ENCODE data around the gene IKZF5.

IKZF5 gene

DNA sequence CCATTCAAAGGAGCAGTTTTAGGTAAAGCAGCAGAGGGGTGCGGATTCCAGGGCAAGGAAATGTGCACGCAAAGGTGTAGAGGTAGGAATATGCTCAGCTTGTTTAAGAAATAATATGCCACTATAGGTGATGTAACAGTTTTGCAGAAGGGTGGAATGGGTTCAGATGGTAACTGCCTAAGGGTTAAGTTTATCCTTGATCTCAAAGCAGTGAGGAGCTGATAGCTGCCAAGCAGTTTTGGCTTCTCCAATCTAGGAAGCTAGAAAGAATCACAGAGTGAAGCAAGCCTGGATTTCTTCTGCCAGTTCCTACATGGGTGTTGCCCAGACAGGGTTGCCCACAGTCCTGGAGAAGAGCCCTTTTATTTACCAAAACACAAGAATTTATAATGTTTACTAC, 6.2 kb upstream of the IKZF5 start:
- no peak for DNase-seq

DNA sequence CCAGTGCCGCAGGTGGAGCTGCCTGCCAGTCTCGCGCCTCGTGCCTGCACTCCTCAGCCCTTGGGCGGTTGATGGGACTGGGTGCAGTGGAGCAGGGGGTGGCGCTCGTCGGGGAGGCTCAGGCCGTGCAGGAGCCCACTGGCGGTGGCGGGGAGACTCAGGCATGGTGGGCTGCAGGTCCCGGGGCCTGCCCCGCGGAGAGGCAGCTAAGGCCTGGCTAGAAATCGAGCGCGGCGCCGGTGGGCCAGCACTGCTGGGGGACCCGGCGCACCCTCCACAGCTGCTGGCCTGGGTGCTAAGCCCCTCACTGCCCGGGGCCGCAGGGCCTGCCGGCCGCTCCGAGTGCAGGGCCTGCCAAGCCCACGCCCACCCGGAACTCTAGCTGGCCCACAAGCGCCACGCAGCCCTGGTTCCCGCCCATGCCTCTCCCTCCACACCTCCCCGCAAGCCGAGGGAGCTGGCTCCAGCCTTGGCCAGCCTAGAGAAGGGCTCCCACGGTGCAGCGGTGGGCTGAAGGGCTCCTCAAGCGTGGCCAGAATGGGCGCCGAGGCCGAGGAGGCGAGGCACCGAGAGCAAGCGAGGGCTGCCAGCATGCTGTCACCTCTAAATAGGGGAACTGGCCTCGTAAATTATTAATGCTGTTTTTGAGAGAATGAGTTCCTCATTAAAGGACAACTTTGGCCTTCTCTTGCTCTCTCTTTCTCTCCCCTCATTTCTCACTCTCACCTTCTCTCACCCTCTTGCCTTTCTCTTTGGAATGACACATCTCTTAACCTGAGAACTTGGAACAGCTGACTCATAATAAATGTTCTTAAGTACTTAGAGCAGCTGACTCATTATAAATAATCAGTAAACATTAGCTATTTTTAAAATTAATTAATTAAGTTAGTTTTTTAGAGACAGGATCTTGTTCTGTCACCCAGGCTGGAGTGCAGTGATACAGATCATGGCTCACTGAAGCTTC, 5.1 kb upstream of the IKZF5 start:
- DNase-seq, result no peak

DNA sequence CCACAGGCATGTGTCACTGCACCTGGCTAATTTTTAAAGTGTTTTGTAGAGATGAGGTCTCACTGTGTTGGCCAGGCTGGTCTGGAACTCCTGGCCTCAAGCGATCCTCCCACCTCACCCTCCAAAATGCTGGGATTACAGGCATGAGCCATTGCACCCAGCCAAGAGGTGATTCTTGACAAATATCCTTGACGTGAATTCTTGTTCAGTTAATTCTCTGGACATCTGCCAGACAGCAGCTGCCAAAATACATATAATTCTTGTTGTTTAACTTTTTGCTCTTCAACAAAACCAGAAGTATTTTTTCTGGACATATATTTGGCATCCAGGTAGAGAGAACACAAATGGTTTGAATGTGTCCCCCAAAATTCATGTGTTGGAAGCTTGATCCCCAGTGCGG, 3.4 kb upstream of the IKZF5 start:
- no peak for DNase-seq

DNA sequence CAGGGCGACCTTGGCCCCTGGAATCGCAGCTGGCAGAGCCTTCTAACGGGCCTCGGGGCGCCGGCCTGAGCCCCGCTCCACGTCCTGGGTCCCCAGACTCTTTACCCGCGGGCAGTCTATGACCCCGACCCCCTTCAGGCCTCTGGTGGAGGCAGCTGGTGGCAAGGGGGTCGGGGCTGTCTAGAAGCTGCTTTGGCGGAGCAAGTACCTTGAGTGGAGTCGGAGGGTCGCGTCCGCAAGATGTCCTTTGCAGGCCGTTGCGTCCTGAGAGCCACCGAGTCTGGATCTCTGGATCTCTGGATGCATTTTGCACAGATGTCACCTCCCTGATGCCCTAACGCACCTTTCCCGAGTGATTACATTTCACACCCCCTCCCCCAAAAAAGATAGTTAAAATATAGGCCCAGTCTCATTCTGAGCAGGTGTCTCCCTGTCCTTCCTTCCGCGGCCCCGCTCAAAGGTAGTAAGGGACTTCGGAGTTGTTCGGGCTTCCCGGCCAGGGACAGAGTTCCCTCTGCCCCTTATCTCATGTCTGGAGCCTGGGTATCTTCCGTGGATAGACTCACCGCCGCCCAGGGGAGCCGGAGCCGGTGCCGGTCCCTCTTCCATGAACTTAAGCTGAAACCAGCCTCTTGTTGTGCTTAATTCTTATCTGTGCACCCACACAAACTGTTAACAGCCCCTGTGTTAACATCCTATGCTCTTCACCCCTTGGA, 668 bp upstream of the IKZF5 start:
- DNase-seq, result no peak

DNA sequence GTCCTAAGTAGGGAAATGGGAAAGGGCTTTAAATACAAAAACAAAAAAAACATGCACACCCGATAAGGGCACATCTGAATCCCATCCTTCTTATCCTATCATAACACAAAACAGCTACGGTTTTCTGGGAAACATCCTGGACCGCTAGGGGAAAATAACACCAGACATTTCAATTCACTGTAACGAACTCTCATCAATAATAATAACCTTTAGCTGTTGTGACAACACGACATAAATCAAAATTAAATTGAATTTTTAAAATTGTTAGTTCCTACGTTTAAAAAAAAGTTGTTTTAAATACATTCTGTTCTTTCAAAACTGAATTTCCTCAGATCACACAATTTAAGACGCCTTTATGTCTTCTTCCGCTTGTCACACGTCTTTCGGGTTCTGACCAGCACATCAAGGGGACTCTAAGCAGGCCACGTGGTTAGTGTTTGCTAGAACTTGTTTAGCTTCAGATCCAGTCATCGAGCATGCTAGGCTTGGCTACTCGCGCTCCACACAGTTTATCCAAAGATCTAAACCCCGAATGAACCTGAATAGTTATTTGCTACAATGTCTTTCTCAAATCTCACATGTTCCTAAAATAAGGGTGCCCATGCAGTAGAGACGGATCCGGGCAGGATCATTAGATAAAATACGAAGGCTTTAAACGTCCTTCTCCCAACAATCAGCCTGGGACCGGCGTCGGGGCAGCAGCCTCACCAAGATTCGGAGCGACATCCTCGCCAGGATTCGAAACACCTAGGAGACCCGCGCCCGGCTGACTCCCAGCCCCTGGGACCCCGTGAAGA, 839 bp downstream of the IKZF5 start:
- no peak for DNase-seq

DNA sequence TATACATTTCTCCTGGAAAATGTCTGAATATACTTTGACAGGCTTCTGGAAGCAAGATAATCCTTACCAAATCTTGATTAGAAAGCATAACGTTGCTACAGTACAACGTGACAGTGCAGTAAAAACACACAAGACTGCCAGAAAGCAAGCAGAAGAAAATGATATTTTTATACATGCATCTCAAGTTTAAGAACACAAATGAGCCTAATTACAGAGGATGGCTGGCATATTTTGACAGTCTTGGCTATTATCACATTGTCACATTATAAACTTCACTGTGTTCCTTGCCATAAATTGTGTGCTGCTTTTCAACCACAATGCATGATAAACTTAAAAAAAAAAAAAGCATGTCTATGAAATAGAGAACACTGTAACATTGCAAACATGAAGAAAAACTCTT, 4.3 kb downstream of the IKZF5 start:
- no peak for DNase-seq

DNA sequence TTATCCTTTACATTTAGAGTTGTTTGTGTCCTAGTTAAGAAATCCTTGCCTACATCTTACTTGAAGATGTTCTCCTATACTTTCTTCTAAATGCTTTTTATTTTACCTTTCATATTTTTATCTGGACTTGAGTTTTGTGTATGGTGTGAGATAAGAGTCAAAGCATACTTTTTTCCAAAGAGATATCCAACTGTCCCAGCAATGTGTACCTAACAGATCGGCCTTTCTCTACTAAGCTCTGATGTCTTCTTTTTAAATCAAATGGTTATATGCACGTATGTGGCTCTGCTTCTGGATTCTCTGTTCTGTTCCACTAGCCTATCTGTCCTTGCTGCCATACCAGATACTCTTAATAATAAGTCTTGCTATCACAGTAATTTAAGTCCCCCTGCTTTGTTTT, 7.2 kb downstream of the IKZF5 start:
- no peak for DNase-seq

DNA sequence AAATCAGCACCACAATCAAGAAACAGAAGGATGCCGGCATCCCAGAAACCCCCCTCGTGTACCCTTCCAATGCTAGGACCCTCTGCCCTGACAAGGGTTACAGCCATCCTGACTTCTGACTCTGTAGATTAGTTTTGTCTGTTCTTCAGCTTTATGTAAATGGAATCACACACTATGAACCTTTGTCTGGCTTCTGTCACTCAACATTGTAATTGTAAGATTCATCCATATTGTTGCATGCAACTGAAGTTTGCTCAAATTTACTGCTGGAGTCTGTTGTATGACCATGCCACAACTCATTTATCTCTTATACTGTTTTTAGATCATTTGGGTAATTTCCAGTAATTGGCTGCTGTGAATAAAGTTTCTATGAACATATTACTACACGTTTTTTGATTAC, 8.4 kb downstream of the IKZF5 start:
- DNase-seq, result no peak

DNA sequence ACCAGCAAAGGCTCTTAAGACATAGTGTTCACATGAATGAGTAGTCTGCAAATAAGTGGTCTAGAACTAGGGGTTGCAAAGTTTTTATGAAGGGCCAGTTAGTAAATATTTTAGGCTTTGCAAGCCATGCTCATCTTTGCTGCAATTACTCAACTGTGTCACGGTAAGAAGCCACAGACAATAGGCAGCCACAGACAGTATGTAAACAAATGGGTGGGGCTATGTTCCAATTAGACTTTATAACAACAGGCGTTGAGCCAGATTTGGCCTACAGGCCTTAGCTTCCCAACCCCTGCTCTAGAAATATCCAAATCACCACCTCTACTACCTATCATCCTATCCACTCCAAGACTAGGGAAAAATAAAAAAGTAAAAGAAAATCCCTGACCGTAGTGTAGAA, 9.2 kb downstream of the IKZF5 start:
- no peak for DNase-seq

DNA sequence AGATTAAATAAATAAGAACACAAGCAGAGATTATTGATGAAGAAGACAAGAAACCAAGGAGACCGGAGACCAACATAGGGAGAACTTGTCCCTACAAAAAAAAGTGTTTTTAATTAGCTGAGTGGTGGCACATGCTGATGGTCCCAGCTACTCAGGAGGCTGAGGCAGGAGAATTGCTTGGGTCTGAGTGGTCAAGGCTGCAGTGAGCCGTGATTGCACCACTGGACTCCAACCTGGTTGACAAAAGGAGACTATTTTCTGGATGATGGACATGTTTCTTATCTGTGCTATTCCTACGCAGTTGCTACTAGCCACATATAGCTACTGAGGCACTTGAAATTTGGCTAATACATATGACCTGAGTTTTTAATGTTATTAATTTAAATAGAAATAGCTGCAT, 9.7 kb downstream of the IKZF5 start:
- no peak for DNase-seq

DNA sequence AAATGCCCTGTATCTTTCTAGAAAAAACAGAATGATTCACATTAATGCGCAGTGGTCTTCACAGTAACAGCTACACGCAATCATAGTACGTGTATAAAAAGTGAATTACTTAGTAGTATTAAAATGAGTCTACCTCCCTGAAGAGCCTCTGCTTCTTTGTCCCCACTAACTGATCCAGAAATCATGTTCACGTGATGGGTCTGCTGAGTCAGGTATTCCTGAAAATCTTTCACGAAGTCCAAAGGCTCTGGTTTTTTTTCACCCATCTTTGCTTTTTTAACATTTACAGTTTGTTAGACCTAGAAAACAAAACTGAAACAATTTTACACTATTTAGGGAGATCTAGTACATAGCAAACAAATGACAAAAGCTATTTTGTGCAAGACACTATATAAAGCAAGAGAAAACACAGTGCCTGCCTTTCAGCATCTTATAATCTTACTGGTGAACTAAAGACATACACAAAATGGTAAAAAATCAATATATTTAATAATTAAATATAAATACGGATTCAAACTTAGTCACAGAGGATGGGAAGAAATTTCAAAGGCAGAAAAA, 10.2 kb downstream of the IKZF5 start:
- no peak for DNase-seq

DNA sequence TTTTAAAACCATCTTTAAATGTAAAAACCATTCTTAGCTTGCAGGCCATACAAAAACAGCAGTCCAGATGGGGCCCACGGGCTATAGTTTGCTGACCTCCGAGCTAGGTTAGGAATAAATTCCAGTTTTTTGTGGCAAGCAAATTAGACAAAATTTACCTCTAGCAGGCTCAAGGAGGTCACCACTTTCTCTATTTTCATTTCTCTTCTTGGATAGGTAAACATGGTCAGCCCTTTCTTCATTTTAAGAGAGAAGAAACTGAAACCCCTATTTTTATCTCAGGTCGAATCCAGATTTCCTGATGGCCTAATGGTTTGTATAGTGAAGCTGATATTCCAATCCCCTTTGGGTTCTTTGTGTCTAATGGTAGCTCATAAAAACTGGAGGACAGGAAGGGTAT, 10.7 kb downstream of the IKZF5 start:
- DNase-seq, result no peak

DNA sequence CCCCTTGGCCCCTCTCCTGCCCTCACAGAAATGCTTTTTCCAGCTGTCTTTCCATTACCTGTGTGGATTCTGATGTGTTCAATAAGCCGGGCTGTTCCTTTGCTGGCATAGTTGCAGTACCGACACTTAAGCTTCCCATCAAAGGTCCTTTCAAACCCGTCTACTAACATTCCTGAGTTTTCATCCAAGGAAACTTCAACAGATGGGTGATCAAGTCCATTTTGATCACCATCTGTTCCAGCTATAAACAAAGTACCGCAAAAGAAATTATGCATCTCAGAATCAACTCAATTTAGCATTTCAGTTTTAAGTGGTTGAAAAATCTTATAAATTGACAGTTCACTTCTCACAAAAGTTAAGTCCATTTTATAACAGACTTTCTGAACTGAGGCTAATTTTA, 12.7 kb downstream of the IKZF5 start:
- DNase-seq, result no peak

DNA sequence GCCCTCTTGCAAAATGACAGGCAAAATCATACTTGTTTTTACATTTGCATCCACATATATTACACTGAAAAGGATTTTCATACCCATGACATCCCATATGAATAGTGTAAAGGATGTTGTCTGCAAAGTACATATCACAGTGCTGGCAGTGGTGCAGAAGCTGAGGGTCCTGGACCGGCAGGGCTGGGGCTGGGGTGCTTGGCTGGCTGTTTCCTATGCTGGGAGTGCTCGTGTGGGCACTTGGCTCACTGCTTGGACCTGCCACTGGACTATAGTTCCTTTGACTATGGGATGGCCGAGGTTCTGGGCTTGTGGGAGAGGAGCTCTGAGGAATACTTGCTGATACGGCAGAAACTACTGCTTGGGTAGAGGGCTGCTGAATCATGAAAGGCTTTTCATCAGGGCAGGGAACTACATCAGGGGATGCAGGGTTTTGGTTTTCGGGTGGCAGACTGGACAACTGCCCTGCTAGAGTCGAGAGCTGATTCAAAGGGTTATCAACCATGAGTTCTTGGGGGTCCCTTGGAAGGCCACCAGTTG, 14.7 kb downstream of the IKZF5 start:
- DNase-seq, result no peak

DNA sequence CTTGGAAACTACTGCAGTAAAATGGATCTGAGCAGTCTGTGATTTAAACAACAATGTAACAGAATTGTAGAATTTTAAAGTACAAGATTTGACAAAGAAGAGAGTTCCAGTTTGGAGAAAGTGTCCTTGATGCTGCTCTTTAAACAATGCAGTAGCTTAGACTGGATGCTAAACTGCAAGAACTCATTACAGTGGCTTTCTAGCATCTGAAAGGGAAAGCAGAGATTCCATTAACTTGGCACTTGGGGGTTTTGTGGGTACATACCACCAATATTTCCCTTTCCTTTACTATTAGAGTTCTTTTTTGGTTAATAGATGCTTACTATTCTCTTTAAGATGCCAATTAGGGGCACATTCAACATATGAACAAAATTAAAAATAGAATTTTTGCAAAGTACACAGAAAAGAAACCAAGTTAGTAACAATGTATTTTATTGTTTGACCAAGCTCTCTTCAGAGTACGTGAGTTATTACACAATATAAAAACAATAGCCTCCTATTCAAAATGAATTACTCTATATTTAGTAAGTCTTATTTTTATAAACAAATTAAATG, 16.5 kb downstream of the IKZF5 start:
- no peak for DNase-seq

DNA sequence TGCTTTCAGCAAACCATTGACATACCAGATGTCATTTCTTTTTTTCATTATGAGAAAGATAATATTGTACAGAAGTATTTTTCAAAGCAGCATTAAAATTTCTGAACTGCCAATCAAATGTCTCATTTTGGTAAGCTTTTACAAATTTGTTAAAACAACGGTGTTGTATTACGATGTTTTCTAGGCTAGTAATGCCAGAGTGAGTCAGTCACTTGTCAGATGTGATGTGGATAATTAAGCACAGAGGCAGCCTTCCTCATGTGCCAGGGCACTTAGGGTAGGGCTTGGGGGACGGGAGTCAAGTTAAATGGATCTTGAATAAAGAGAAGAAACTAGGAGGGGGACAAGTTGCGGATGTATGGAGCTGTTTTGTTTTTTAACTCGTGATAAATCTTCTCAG, 18.3 kb downstream of the IKZF5 start:
- no peak for DNase-seq

DNA sequence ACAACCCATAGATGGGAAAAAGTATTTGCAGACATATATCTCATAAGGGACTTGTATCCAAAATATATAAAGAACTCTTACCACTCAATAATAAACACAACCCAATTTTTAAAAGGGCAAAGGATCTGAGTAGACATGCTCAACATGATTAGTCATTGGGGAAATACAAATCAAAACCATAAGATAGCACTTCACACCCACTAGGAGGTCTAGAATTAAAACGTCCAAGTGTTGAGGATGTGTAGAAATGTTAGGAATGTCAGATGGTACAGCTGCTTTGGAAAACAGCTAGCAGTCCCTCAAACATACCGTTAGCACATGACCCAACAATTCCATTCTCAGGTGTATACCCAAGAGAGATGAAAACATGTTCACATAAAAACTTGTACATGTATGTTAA, 20.1 kb downstream of the IKZF5 start:
- DNase-seq, result no peak

DNA sequence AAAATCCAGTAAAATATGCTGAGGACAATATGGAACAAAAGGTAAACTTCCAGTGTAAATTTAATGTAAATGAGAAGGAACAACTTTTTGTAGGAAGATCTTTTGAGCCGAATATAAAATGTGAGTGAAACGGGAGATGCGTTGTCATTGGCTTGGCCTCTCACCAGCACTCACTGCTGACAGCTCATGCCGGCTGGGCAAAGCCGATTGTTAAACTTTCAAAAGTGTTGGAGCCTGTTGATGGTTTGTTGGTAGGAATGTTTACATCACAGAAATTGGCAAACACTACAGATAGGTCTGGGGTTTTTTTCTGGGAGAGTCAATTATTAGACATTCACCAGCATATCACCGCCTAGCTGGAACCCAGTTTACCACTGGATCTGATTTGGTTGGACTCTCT, 22.3 kb downstream of the IKZF5 start:
- no peak for DNase-seq

DNA sequence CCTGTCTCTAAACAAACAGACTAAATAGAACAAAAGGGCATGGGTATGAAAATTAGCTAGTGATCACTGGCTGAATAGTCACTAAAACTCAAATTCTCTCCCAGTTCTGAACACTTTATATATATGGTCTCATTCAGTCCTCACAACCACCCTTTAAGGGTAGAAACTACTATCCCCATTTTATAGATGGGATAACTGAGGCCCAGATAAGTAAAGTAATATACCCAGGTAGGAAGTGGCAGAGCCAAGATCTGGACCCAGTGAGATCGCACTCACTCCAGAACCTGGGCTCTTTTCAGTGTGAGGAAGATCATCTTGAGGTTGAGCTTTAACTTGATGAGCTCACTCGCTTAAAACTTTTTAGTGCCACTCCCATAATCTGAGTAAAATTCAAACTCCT, 23.9 kb downstream of the IKZF5 start:
- DNase-seq, result no peak

DNA sequence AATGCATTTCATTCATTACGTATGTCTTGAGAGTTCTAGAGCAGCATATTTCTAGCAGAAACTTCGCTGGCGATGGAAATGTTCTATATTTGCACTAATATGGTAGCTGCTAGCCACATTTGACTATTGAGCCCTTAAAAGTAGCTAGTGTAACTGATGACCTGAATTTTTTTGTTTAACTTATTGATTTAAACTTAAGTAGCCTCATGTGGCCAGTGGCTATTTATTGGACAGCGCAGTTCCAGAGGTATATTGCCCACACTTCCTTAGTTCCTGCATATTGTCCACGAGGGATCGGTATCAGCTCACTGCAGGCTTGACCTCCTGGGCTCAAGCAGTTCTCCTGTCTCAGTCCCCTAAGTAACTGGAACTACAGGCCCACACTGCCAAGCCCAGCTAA, 24.7 kb downstream of the IKZF5 start:
- no peak for DNase-seq

DNA sequence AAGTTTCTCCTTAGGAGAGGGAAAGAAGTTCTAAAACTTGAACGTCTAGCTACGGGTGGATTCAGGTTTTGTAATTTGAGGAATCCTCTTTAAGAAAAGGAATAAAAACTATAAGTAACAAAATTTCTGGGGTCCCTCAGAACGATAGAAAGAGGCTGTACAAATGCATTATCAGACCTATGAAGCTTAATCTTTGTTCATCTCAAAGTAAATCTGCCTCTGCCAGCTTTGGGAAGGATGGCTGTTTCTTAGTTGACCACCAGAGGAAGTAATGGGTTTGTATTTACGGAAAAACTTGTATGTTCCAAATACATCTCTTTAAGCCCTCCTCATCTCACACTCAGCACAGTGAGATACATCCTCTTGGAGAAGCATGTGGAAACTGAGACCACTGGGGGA, 27.5 kb downstream of the IKZF5 start:
- DNase-seq, result no peak

DNA sequence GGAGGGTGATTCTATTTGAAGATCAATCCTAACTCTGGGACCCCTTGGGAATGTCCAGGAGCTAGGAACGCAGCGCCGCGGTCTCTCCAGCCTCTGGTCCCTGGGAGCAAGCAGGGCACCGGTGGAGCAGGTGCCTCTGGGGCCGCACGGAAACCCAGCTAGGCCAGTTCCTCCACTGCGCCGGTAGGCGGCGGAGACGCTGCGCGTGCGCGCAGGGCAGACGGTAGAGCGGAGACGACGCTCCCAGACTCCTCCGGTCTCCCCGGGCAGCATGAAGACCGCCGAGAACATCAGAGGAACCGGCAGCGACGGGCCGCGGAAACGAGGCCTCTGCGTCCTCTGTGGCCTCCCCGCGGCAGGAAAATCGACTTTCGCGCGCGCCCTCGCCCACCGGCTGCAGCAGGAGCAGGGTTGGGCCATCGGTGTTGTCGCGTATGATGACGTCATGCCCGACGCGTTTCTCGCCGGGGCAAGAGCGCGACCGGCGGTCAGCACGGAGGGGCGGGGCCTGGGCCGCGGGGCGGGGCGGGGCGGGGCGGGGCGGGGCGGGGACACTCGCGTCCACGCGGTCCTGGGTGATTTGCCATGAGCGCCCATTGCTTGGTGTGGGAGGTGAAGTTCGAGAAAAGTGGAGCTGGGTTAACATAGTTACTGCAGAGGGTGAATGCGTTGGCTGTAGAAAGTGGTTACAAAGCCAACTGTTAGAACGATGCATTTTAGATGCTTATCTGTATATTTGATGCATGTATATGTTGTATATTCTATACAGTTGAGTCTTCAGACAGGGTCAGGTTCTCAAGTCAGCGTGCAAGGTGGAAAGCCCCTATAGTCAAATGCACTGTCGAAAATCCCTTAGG, 28.2 kb downstream of the IKZF5 start, which contains the start of gene PSTK:
TSS of gene PSTK (plus strand) at position 193 of the 857 bp plus-strand sequence. CDS start at position 272, 79 bp downstream.
- DNase-seq, result peak; percentile 85
